OCI-LY7 (cell line): ENCODE measurements around the gene CRYZ. TPM values are rescaled to one million over a fixed set of nuclear protein-coding genes. Genes with fewer than 3 reads are reported as not detected.
"Not testable (repeated sequence)": the region's sequence is repeated elsewhere in the genome, so short reads cannot be mapped to it uniquely, and the experiment has no call there.

Source experiments
- BruUV-seq: library from RNA; stranded (reverse); fragments of 400-500 nt; replicated peaks from 2 replicates; lab custom pipeline; 2021; lab: Mats Ljungman, UMichigan
- CTCF ChIA-PET: fragments of 300-600 bp; sonication (Branson Sonifier 250); formaldehyde crosslinking; loops from one replicate; lab custom pipeline; 2022; ENCODE audit warnings: antibody characterized with exemption; ENCODE audit not compliant: unreplicated experiment; lab: Charles Lee
- POLR2A ChIA-PET: fragments of 300-600 bp; sonication (Branson Sonifier 250); formaldehyde crosslinking; loops from one replicate; lab custom pipeline; 2022; ENCODE audit warnings: antibody characterized with exemption; lab: Charles Lee
- DNase-seq: peaks from one replicate; pipeline ENCODE4 v3.0.0-alpha.2; 2015; ENCODE audit warnings: low spot score
- H2AFZ ChIP-seq: fragments of 200-600 bp; sonication (generic), shearing (Covaris generic); 2 replicates; pipeline ENCODE4 v1.6.1; 2014; ENCODE audit warnings: mild to moderate bottlenecking, antibody characterized with exemption, low read length, moderate library complexity
- H3K27ac ChIP-seq: fragments of 200-600 bp; sonication (generic); 2 replicates; pipeline ENCODE4 v1.5.1; 2014; ENCODE audit warnings: mixed run types, low read depth, mild to moderate bottlenecking, moderate library complexity, low read length, inconsistent platforms; ENCODE audit not compliant: poor library complexity, severe bottlenecking
- H3K36me3 ChIP-seq: fragments of 200-600 bp; sonication (generic); 2 replicates; pipeline ENCODE4 v1.6.1; 2014; ENCODE audit warnings: mild to moderate bottlenecking, antibody characterized with exemption, low read length, moderate library complexity, mixed read lengths; ENCODE audit not compliant: insufficient read depth
- H3K4me1 ChIP-seq: fragments of 200-600 bp; sonication (generic); 2 replicates; pipeline ENCODE4 v1.5.1; 2014; ENCODE audit warnings: mild to moderate bottlenecking, low read length; ENCODE audit not compliant: insufficient read depth, poor library complexity, severe bottlenecking
- H3K4me2 ChIP-seq: fragments of 200-600 bp; sonication (generic); 2 replicates; pipeline ENCODE4 v1.6.1; 2014; ENCODE audit warnings: mild to moderate bottlenecking, low read length
- H3K4me3 ChIP-seq: fragments of 200-600 bp; sonication (generic); 2 replicates; pipeline ENCODE4 v1.5.1; 2014; ENCODE audit warnings: mild to moderate bottlenecking, low read depth, low read length; ENCODE audit not compliant: poor library complexity, severe bottlenecking
- H3K79me2 ChIP-seq: fragments of 200-600 bp; sonication (generic); 2 replicates; pipeline ENCODE4 v1.6.1; 2016; ENCODE audit warnings: low read depth, mild to moderate bottlenecking, low read length, moderate library complexity, mixed read lengths; ENCODE audit not compliant: insufficient read depth
- H3K9me2 ChIP-seq: fragments of 200-600 bp; sonication (generic); 2 replicates; pipeline ENCODE4 v1.6.1; 2016; ENCODE audit warnings: mild to moderate bottlenecking, low read length, mixed read lengths; ENCODE audit not compliant: insufficient read depth
- H3K9me3 ChIP-seq: fragments of 200-600 bp; sonication (generic); 2 replicates; pipeline ENCODE4 v1.6.1; 2014; ENCODE audit warnings: mild to moderate bottlenecking, mixed run types, low read length, mixed read lengths
- H4K20me1 ChIP-seq: fragments of 200-600 bp; sonication (generic); 2 replicates; pipeline ENCODE4 v1.6.1; 2014; ENCODE audit warnings: mild to moderate bottlenecking, antibody characterized with exemption, low read length, moderate library complexity, mixed read lengths; ENCODE audit not compliant: insufficient read depth
- EZH2phosphoT487 ChIP-seq: fragments of 200-600 bp; sonication (generic); IDR thresholded peaks from 2 replicates; pipeline ENCODE4 v1.6.1; 2018; ENCODE audit warnings: low read depth, borderline replicate concordance, mild to moderate bottlenecking, mixed run types, antibody characterized with exemption, low read length, moderate library complexity, mixed read lengths
- intact Hi-C: fragments of 100-400 bp; cut with micrococcal nuclease; formaldehyde crosslinking; loops from one replicate; pipeline ENCODE4 v1.10.0; 2022; ENCODE audit not compliant: unreplicated experiment
- total RNA-seq, 2 experiments: library from RNA; depleted of rRNA in 1 of 2; stranded (reverse); fragments of >200 nt in 1 of 2; shearing (Covaris generic) in 1 of 2; gene quantifications; 2 replicates each; pipeline ENCODE4 v1.2.3, GENCODE V29; 2014 to 2022
- TF ChIP-seq, protein P1 (sequence below): fragments of 200-600 bp; sonication (generic); conservative IDR thresholded peaks from 2 replicates; pipeline ENCODE4 v1.5.1; 2014; ENCODE audit warnings: mild to moderate bottlenecking, antibody characterized with exemption, low read length, moderate library complexity, mixed read lengths

The CRYZ gene
- total RNA-seq, 2 experiments from 2014 or later: 27.8 to 39.0 TPM

DNA sequence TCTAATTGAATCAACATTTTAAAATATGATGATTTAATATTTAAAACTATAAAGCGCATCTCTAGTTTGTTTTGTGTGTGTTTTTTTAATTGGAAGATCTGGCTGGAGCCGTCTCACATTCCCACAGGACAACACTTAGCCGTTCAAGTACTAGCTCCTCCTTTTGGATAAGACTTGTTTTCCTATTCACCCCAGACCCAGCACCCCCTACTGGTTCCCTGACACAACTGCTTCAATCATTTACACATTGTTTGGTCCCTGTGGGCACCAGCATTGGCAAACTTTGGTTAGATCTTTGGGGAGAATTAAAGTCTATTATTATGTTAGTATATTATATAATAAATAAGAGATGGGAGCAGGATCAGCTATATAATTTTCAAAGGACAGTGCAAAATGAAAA is 34.6 kb upstream of the CRYZ start:
- no peak overlapping the region for H2AFZ ChIP-seq
- H3K4me2 ChIP-seq: no peak overlapping the region
- no TSS peak for BruUV-seq
- no peaks in the 10 kb centered on the region for H4K20me1 ChIP-seq
- no peaks in the 10 kb centered on the region for H3K9me2 ChIP-seq
- ChIA-PET POLR2A (interaction anchor here (0.6 kb wide), 1 partner anchor 9 kb away, joined by 3 read pairs; no protein-coding TSS in a partner anchor), CTCF (no interaction called here)
- no peaks in the 10 kb centered on the region for H3K79me2 ChIP-seq
- intact Hi-C loops: no loop called here
- no peak for TF ChIP-seq EZH2phosphoT487
- TF ChIP-seq, protein P1, sequence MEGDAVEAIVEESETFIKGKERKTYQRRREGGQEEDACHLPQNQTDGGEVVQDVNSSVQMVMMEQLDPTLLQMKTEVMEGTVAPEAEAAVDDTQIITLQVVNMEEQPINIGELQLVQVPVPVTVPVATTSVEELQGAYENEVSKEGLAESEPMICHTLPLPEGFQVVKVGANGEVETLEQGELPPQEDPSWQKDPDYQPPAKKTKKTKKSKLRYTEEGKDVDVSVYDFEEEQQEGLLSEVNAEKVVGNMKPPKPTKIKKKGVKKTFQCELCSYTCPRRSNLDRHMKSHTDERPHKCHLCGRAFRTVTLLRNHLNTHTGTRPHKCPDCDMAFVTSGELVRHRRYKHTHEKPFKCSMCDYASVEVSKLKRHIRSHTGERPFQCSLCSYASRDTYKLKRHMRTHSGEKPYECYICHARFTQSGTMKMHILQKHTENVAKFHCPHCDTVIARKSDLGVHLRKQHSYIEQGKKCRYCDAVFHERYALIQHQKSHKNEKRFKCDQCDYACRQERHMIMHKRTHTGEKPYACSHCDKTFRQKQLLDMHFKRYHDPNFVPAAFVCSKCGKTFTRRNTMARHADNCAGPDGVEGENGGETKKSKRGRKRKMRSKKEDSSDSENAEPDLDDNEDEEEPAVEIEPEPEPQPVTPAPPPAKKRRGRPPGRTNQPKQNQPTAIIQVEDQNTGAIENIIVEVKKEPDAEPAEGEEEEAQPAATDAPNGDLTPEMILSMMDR: peak; percentile 68
- H3K4me3 ChIP-seq: no peak overlapping the region
- H3K4me1 ChIP-seq: no peaks in the 10 kb centered on the region
- no peak overlapping the region for H3K27ac ChIP-seq
- H3K9me3 ChIP-seq: no peaks in the 10 kb centered on the region
- H3K36me3 ChIP-seq: peaks cover 24% of the 10 kb centered on the region
- peak; percentile 21 for DNase-seq

DNA sequence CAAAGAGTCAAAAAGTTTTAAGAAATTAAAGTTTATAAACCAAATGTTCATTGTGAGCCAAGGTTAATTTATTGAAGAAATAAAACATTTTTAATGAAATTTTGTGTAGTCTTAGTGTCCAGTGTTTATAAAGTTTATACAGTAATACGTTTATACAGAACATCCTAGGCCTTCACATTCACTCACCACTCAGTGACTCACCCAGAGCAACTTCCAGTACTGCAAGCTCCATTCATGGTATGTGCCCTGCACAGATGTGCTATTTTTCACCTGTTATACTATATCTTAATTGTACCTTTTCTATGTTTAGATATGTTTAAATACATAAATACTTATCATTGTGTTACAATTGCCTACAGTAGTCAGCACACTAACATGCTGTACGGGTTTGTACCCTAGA is 33.7 kb upstream of the CRYZ start:
- DNase-seq: no peak

DNA sequence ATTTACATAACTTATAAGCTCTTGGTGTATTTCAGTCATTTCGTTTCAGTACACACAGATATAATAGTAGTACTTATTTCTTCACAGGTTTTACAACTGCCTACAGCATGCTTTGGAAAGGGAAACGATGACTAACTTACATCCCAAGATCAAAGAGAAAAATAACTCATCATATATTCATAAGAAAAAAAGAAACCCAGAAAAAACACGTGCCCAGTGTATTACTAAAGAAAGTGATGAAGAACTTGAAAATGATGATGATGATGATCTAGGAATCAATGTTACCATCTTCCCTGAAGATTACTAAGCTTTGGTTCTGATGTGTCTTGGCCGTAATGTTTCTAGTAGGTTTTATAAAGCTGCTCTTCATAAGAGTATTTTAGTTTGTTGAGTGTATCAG is 31.0 kb upstream of the CRYZ start:
- POLR2A ChIA-PET: interaction anchor here (0.7 to 1.2 kb wide), 2 partner anchors 13 to 437 kb away, joined by 3 to 4 read pairs; no protein-coding TSS in a partner anchor
- no peak overlapping the region for H2AFZ ChIP-seq
- no peaks in the 10 kb centered on the region for H4K20me1 ChIP-seq
- TSS peak; percentile 50 for BruUV-seq
- H3K4me2 ChIP-seq: no peak overlapping the region
- no peaks in the 10 kb centered on the region for H3K79me2 ChIP-seq
- peaks cover 60% of the 10 kb centered on the region for H3K36me3 ChIP-seq
- no peak for DNase-seq
- no peak overlapping the region for H3K27ac ChIP-seq
- CTCF ChIA-PET: no interaction called here
- H3K9me3 ChIP-seq: no peaks in the 10 kb centered on the region
- H3K4me1 ChIP-seq: no peaks in the 10 kb centered on the region
- TF ChIP-seq, protein P1: no peak
- TF ChIP-seq EZH2phosphoT487: no peak
- no peaks in the 10 kb centered on the region for H3K9me2 ChIP-seq
- intact Hi-C loops: no loop called here
- H3K4me3 ChIP-seq: no peak overlapping the region

More for the DNA sequence above, 33.7 kb upstream of the CRYZ start:
- Histone ChIP-seq H4K20me1 (no peaks in the 10 kb centered on the region), H3K79me2 (no peaks in the 10 kb centered on the region), H3K9me3 (no peaks in the 10 kb centered on the region), H3K27ac (no peak overlapping the region), H3K4me2 (no peak overlapping the region), H2AFZ (no peak overlapping the region), H3K36me3 (peaks cover 33% of the 10 kb centered on the region), H3K4me1 (no peaks in the 10 kb centered on the region), H3K4me3 (no peak overlapping the region), H3K9me2 (no peaks in the 10 kb centered on the region)
- ChIA-PET POLR2A (interaction anchor here (0.6 to 1.0 kb wide), 3 partner anchors 10 to 391 kb away, joined by 3 read pairs; no protein-coding TSS in a partner anchor), CTCF (no interaction called here)
- BruUV-seq: no TSS peak
- TF ChIP-seq EZH2phosphoT487: no peak
- TF ChIP-seq, protein P1: no peak
- intact Hi-C loops: no loop called here

DNA sequence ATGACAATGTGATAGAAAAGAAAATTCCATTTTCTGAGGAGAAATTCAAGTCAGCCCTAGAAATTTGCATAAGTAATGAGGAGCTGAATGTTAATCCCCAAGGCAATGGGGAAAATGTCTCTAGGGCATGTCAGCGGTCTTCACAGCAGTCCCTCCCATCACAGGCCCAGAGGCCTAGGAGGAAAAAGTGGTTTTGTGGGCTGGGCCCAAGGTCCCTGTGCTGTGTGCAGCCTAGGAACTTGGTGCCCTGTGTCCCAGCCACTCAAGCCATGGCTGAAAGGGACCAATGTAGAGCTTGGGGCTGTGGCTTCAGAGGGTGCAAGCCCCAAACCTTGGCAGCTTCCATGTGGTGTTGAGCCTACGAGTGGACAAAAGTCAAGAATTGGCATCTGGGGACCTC is 23.8 kb upstream of the CRYZ start:
- H4K20me1 ChIP-seq, H3K4me3 ChIP-seq, intact Hi-C loops, H3K4me2 ChIP-seq, H3K4me1 ChIP-seq, H2AFZ ChIP-seq, H3K9me2 ChIP-seq, BruUV-seq, CTCF ChIA-PET, DNase-seq, H3K79me2 ChIP-seq, H3K27ac ChIP-seq, H3K9me3 ChIP-seq: not testable (repeated sequence)
- POLR2A ChIA-PET: interaction anchor here (0.6 to 0.9 kb wide), 2 partner anchors 10 to 856 kb away, joined by 3 to 4 read pairs; no protein-coding TSS in a partner anchor
- H3K36me3 ChIP-seq: peaks cover 95% of the 10 kb centered on the region
